Measurements from ENCODE around the gene FHOD3.

Gene FHOD3

DNA sequence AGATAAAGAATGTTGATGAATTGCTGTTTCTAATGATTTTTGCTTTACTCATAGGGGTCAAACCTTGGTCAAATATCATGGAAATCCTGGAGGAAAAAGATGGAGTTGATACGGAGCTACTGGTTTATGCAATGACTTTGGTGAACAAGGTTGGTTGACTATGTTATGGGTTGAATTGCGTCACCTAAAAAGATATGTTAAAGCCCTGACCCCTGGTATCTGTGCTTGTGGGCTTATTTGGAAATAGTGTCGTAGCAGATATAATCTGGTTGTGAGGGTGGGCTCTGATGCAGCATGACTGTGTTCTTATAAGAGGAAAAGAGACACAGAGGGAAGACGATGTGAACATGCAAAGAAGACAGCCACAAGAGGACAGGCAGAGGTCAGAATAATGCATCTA, 305.1 kb downstream of the FHOD3 start:
- no peak for DNase-seq

DNA sequence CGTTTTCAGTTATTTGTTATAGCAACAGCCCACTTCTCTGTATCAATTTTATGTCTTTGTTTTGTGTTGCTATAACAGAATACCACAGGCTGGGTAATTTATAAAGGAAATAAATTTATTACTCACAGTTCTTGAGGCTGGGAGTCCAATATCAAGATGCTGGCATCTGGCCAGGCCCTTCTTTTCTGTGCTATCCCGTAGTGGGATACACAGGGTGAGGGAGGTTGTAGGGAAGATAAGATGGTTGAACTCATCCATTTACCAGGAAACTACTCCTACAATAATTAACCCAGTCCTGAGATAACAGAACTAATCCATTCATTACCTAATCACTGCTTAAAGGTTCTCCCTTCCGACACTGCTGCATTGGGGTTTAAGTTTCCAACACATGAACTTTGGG, 310.6 kb downstream of the FHOD3 start:
- DNase-seq: no peak

DNA sequence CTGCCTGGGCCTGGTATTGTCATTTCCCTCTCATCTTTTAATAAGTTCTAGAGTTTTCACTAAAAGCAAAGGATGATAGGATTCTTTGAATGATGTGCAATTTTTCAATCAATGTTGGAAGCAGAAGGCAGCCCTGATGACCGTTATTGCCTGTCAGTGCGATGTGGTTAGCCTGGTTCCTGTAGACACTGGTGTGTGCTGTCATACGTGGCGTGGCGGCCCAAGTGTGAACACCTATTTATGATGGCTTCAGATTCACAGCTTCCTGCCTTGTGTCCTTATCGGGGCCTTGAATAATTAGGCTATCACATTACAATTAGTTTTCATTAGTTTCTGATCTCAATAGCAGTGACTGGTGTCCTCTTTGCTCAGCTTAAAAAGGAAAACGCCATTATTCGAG, 312.7 kb downstream of the FHOD3 start:
- DNase-seq: no peak

DNA sequence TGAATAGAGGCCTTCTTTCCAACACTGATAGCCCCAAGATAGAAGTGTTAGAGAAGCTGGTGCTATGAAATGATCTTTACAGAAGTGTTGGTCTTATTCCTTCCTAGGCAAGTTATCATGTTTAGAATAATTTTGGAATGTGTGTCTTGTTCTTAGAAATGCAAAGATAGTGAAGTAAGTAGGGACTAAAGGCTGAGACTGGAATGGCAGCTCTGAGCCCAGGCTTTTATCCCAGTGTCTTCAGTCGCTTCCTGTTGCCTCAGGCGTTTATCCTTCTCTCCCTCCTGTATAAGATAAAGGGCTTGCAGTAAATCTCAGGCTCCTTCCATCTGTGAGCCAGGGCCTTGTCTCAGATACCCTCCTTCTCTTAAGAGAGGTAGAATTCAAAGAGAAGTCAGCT, 313.1 kb downstream of the FHOD3 start:
- DNase-seq: no peak

DNA sequence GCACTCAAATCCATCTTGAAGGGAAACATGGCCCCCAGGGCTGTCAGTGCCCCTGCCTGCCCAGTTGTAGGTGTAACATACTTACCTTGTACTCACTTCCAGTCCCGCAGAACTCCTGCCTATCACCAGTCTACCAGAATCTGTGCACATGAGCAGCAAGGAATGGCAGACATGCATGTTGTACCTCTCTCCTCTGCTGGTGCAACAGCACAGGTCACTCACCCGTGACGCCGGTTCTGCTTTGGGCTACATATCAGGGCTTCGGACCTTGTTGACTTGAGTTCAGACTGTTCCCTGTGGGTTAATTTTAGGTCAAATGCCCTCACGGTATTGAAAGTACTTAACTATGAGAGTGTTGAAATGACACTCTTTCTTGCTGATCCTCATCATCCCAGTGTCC, 315.6 kb downstream of the FHOD3 start:
- DNase-seq: no peak

DNA sequence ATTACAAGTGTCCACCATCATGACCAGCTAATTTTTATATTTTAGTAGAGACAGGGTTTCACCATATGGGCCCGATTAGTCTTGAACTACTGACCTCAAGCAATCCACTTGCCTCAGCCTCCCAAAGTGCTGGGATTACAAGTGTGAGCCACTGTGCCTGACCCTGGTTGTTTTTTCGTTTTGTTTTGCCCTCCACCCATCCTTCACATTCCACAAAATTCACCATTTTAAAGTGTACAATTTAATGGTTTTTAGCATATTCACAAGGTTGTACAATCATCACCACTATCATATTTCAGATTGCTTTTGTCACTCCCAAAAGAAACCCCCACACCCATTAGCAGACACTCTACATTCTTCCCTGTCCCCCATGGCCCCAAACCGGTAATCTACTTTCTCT, 316.3 kb downstream of the FHOD3 start:
- DNase-seq: no peak

DNA sequence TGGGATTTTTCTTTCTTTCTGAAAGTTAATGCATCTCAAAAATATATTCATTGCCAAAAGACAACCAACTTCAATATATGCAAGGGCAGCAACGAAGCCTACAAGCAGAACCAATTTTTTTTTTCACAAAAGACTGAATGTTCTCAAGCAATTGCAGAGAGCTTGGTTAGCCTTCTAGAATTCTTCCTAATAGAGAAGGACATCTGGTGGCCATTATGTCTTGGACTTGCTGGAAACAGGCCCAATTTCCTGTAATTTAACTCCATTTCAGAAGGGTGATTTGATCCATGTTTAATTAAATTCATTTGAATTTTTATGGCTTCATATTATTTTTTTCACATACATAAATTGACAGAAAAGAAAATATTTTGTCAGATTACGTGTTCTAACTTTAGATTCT, 323.3 kb downstream of the FHOD3 start:
- no peak for DNase-seq

DNA sequence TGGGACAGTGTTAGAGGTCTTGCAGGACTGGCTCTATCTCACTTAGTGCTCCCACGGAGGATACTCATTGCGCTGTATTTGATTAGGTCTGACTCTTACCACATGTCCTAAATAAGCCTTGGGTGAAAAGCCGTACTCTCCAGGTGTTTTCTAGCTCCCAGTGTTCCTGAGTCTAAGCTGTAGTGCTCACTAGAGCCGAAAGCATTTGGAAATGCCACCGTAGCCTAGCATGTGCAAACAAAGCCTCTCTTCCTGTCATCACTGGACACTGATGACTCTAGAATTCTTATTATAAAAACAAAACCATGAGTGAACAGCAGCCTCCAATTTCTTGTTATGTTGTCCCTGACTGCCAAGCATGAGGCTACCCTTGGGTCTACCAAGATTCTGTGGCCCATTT, 325.1 kb downstream of the FHOD3 start:
- no peak for DNase-seq

DNA sequence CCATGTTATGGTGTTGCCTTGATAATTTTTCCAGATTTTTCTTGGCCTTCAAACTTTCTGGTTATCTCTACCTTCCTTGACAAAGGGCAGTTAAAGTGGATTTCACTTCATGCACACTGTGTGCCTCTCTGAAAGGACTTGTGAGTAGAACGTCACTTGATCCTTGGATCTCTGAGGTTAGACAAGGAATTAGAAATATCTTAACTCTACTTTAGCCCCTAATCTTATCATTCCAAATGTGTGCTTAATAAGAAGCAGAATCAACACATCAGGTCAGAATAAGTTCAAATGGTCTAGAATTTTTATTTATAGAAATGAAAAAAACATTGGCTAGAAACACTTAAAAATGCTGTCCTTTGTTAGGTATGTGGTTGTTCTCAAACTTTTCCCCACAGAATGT, 325.6 kb downstream of the FHOD3 start:
- no peak for DNase-seq

DNA sequence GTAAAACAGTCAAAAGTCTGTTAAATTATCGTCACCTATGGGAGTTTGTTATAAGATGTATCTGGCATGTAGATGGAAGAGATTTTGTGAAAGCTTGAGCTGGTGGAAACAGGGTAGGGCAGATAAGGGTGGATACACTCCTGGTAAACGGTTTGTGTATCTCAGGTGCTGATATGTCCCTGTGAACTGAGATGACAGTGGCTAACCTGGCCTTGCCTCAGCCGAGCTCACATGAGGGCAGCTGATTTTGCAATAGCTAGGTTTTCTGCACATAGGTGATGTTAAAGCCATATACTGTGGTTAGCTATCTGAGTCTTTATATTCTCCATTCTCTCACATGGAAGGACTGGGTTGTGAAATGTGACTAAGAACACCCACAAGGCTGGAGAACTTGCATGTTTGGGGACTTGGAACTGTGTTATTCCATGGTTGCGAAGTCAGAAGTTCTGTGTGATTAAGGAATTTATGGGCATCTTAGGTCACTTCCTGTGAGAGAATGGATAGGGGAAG, 326.2 kb downstream of the FHOD3 start:
- no peak for DNase-seq

DNA sequence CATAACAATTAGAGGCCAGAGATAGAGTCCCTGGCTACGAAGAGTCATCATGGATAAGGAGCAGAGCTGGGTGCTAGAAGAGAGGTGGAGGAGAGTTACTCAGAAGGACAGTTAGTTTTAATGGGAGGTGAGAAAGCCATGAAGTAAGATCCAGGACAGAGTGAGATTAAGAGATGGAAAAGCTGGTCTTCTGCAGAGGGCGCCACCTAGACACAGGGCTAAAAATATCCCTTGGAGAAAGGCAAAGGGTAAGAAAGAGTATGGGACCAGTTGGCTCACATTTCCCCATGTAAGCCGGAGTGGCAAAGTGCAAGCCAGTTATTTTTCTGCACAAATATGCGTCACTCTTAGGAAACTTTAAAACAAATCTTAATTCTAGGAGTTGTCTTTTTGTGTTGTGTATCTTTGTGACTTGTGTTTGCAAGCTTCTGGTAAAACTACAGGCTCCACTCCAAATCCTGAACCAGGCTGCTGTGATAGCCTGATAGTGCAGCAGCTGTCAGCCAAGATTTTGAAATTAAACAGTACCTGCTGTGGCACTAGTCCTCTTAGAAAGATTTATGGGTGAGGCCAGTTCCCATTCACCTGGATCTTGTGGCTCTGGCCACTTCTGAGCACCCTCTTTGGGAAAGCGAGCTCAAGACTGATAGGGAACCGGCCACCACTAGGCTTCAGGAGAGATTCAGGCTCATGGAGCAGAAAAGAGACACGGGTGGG, 327.1 kb downstream of the FHOD3 start:
- no peak for DNase-seq

DNA sequence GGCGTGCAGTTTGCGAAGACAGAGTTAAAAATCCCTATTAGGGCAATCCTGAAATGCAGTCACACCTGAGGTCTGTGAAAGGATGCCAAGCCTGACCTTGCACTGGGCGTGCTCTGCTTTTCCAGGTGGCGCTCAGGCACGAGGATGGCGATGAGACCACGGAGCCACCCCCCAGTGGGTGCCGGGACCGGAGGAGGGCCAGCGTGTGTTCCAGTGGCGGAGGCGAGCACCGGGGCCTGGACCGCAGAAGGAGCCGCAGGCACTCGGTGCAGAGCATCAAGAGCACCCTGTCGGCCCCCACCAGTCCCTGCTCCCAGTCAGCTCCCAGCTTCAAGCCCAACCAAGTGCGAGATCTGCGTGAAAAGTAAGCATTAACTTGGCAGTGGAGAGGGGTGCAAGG, 327.9 kb downstream of the FHOD3 start:
- DNase-seq: no peak

DNA sequence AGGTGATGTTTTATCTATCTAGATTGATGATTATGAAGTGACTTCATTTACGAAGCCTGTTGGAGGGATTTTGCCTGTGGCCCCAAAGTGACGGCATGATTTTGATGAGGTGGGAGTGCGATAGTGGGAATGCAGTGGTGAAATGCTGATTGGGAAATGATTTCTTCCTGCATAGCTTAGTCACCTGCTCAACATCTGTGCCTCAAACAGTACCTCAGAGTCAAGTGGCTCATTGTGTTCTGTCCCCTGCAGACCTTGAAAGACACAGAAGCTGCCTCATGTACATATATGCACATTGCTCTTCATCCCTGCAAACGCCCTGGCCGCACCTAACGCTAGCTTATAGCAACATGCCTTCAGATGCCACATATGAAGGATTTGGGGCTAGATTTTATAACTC, 330.1 kb downstream of the FHOD3 start:
- no peak for DNase-seq

DNA sequence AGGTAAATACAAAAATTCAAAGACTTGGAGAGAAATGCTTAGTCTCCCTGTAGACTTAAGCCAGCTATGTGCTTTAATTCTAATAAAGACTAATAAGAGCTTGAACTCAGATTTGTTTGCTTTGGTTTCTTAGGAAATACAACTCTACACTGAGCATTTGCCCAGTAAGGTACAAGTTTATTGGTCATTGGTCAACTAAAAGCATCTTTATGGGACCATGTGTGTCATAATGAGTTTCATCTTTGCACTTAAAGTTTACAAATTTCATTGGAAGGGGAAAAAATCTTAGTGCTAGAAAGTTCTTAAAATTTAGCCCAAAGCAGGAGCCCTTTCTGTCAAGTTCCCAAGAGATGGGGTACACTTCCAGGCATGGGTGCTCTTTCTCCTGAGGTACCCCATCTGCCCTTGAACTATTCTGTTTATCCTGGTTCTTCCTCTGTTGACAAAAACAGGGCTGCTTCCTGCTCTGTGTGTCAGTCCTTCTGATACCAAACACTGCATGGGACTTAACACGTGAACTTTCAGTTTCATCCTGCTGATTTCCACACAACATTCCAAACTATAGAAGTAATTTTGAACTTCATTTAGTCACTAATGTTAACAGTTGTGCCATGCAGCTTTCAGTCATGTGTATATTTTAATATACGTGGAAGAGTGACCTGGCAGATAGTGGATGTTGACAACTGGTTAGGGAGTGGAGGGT, 331.1 kb downstream of the FHOD3 start:
- no peak for DNase-seq

DNA sequence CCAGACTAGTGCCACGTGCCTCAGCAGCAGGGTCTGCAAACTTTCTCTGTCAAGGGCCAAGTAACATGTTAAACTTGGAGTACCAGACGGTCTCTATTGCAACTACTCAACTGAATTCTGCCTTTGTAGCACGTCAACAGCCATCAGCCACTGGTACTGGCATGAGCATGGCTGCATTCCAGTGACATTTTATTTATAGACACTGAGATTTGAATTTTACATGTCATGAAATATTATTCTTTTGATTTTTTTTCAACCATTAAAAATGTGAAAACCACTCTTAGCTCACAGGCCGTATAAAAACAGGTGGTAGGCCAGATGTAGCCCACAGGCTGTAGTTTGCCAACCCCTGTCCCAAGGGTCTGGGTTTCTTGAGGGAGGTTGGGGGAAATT, 331.6 kb downstream of the FHOD3 start:
- no peak for DNase-seq

DNA sequence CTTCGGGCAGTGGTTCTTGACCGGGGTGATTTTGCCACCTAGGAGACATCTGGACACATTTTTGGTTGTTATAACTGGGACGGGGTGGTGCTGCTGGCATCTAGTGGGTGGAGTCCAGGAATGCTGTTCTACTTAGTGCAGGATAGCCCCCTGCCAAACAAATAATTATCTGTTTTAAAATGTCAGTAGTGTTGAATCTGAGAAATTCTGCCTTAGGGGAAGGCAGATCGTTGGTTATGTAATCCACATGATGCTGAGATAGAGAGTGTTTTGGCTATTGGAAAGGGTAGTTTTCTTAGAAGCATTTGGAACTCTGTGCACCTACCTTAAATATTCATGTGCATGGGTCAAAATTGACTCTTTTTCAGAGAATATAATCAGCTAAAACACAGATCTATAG, 332.3 kb downstream of the FHOD3 start:
- no peak for DNase-seq

DNA sequence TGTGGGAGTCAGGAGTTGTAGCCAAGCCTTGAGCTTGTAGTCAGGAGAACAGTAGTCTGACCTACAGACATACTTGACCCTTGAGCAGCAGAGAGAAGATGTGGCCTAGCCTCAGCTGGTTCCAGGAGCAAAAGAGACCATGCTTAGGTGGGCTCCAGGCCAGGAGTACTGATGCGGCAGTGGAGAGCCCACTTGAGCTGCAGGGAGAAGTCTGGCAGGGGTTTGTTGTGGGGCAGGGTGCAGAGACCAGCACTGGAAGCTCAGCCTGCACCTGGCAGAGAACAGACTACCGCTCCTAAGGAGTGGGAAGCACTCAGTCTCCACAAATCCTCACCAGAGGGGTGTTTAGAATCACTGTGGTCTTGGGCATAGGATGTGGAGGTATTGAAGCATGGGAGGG, 333.4 kb downstream of the FHOD3 start:
- DNase-seq: no peak

DNA sequence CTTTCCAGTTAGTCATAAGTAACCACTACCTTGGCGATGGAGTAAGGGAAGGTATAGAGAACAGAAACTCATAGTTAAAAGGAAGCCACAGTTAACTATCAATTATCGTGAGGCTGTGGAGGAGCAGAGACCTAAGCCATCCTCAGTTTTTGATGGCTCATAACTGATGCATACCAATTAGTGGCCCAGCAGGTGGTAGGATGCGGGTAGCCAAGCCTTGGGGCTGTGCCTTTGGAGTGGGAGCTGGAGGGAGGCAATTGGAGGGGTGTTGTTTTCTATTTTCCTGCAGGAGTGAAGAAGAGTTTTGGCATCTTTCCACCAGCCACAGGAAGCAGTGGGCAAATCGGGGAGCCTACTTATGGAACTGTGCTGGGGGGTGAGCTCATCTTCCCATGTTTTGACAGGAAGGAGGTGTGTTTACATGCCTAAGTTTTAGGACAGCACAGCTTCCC, 336.5 kb downstream of the FHOD3 start:
- DNase-seq: no peak

DNA sequence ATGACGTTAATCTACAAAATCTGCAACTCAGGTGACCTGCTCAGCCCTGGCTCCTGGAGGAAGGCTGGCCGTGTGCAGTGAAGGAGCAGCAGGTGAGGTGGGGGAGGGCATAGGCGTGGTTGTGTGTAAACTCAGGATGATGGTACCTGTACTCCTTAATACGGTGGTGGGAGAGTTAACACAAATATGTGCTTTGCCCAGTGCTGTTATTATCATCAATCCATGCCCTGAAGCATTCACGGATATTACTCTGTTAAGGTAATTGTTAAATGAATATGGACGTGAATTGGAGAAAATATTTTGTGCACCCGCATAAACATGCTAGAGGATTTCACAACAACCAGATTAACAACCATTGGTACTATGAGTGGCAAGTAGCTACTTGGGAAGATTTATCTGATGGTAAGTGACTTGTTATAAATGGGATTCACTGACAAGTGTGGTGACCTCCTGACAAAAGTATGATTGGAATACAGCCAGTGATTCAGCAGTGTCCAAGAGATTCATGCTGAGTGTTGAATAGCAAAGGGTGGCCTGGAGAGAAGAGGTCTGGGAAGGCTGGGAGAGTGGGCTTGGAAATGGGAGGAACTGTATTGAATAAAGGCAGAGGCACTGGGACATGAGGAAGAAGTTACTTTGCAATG, 337.2 kb downstream of the FHOD3 start:
- DNase-seq: no peak

DNA sequence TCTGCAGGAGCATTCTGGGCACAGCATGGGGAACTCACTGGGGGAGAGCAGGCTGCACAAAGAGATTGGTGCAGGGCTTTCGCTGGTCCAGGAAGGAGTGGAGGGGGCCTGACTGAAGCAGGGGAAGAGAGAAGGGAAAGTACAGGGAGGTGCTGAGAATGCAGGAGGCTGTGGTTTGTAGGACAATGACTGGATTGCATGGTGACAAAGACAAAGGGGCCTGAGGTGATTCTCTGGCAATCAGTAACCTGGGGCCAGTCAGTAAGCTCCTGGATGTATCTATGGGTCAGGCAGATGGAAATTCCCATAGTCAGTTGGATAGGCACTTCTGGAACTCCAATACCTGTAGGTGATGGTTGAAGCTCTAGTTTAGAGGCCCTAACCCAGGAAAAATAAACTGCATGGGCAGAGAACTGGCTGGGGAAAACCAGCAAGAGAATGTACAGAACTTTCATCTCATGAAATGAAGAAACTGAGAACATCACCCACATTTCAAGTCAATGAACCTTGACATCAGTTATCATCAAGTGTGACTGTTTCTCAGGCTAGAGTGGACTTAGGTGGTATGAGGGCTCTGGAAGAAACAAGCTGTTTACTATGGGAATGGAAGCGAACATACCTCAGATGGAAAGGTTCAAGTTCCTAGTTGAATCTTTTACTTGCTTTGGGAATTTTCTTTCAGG, 338.0 kb downstream of the FHOD3 start:
- no peak for DNase-seq

DNA sequence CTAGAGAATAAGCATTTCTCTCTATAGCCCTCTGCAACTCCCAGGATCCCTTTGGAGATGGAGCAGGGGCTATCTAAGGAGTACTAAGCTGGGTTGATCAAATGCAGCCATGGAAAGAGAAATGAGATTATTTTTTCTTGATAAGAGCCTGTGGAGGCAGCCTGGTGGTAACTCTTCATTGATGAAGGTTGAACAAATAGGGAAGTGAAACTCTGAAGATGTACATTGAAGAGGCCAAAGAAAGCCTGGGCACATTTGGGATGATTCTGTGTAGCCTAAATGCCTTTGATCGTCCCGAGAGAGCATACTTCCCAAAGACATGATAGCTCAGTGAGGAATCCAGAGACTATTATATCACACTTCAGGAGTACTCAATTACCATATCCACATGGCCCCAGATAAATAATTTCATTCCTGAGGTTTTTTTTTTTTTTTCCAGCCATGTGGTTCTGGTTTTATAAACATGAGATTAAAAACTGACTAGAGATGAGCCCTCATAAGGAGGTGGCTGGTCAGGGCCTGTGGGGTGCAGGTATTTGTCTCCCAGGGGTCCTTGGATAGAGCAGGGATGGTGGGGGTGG, 338.8 kb downstream of the FHOD3 start:
- no peak for DNase-seq

DNA sequence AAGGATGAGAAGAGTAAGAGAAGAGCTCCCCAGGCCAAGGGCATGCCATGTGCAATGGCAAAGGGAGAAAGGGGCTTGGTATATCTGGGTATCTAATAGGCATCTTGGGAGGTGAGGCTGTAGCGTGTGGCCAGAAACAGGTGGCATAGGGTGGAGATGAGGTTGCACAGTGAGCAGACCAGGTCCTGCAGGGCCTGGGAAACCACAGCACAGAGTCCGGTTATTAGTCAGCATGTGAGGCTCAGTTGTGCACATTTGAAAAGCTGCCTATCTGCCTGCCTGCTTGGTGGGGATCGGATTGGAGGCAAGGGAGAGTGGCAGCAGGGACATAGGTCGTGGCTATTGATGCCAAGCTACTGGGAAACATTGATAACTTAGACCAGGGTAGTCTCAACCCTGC, 340.7 kb downstream of the FHOD3 start:
- no peak for DNase-seq

All from stimulated activated CD4-positive, alpha-beta T cell treated with anti-CD3 and anti-CD28 coated beads, Interleukin-4, amount 100 ng/mL, for 1 hour (primary cell).